Measurements from ENCODE around the gene TDRD6.

- no peak for TF ChIP-seq CTCF (IDR thresholded peaks at IDR 0.05)
- TF ChIP-seq ZFX (IDR thresholded peaks at IDR 0.05; ENCODE audit: borderline replicate concordance): no peak
These were observed 34.1 kb upstream of the TDRD6 start for GRCh38 chr6:46653439-46654195.
